Right atrium auricular region (tissue), 2 donors: ENCODE measurements around the gene SEMA7A. TPM values are rescaled to one million over a fixed set of nuclear protein-coding genes. Genes with fewer than 3 reads are reported as not detected.

Experiments used
- DNase-seq: peaks from one replicate; pipeline ENCODE4 v3.0.0-alpha.2; 2019; ENCODE audit warnings: low spot score
- H3K27ac ChIP-seq, 2 donors: fragments of 200-600 bp; sonication (generic); 1 replicate in 1 of 2; 2 replicates in 1 of 2; pipeline ENCODE4 v1.5.1; 2016 to 2019
- H3K27me3 ChIP-seq, 2 donors: fragments of 200-600 bp; sonication (generic); one replicate each; pipeline versions ENCODE4 v1.5.1 to v1.6.0; 2017 to 2019
- H3K36me3 ChIP-seq: fragments of 200-600 bp; sonication (generic); one replicate; pipeline ENCODE4 v1.5.1; 2016
- H3K4me1 ChIP-seq, 2 donors: fragments of 200-600 bp; sonication (generic); one replicate each; pipeline versions ENCODE4 v1.5.1 to v1.6.0; 2017 to 2019
- H3K4me3 ChIP-seq, 2 donors: fragments of 200-600 bp; sonication (generic); 1 replicate in 1 of 2; 2 replicates in 1 of 2; pipeline ENCODE4 v1.5.1; 2017 to 2019; ENCODE audit warnings: mild to moderate bottlenecking in 1 of 2, moderate library complexity in 1 of 2
- H3K9me3 ChIP-seq, 2 donors: fragments of 200-600 bp; sonication (generic); one replicate each; pipeline ENCODE4 v1.5.1; 2019
- total RNA-seq, 2 donors: library from RNA; depleted of rRNA; stranded (reverse); fragments of >200 nt; gene quantifications; one replicate each; pipeline ENCODE4 v1.1.0, GENCODE V29; 2016
- TF ChIP-seq, protein P1 (sequence below), 2 donors: fragments of 200-600 bp; sonication (generic); IDR thresholded peaks; one replicate each; pipeline ENCODE4 v1.5.1; 2019; ENCODE audit warnings: antibody characterized with exemption in 2 of 2

The SEMA7A gene
- total RNA-seq, 2 donors from 2014 or later, result 1.0 to 2.9 TPM

DNA sequence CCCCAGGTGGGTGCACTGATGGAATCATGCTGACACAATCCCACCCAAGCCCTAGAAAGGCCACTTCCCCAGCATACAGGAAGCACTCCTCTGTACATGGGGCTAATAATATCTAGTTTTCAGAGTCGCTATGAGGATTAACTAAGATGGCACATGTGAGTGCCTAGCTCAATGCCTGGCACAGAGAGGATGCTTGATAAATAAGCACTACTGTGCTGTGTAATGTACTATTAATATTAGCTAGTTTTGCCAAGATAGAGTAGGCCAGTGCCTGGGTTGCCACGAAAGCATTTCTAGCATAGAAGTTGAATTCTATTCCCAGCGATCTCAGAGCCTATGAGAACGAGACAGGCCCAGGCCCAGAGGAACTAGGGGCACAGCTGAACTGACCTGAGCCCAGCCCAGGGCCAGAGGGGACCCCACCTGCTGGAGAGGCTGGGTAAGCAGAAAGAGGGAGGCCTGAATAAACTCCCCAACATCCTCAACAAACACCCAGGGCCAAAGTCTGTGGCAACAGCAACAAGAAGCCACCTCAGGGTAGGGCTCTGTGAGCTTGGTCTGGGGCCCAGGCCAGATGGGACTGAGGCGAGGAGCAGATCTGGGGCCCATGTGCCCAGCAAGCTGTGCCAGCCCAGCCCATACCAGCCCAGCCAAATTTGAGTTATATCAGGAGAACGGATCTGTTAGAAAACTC lies 7.6 kb upstream of the SEMA7A start:
- Histone ChIP-seq H3K36me3 (peaks cover 9% of the 10 kb centered on the region), H3K27me3 (no peaks in the 10 kb centered on the region), H3K4me1 (no peaks in the 10 kb centered on the region), H3K4me3 (no peak overlapping the region), H3K9me3 (no peaks in the 10 kb centered on the region), H3K27ac (no peak overlapping the region)
- TF ChIP-seq, protein P1, sequence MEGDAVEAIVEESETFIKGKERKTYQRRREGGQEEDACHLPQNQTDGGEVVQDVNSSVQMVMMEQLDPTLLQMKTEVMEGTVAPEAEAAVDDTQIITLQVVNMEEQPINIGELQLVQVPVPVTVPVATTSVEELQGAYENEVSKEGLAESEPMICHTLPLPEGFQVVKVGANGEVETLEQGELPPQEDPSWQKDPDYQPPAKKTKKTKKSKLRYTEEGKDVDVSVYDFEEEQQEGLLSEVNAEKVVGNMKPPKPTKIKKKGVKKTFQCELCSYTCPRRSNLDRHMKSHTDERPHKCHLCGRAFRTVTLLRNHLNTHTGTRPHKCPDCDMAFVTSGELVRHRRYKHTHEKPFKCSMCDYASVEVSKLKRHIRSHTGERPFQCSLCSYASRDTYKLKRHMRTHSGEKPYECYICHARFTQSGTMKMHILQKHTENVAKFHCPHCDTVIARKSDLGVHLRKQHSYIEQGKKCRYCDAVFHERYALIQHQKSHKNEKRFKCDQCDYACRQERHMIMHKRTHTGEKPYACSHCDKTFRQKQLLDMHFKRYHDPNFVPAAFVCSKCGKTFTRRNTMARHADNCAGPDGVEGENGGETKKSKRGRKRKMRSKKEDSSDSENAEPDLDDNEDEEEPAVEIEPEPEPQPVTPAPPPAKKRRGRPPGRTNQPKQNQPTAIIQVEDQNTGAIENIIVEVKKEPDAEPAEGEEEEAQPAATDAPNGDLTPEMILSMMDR (IDR thresholded peaks at IDR 0.05), result no peak
- no peak for DNase-seq

DNA sequence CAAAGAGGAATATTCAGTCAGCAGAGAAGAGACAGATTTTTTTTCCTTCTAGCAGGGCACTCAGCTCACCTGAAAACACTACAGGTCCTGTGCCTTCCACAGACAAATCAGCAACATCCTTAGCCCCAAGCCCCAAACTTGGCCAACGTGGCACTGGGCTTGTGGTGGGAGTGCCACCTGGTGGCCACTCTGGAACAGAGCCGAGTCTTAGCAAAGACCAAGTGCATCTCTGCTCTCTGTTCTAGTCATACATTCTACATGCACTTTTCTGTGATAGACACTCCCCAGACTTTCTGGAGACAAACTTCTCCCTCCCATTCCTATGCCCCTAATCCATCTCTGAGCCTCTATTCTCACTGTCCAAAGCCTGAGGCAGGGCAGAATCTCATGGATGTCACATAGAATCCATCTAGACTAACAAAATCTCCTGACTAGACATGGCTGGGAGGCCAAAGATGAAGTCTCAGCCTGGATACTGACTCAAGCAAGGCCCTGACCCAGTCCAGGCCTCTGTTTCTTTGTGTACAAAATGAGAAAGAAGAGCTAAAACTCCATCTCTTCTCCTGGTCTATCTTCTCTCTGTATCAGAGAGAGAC lies 5.1 kb upstream of the SEMA7A start:
- Histone ChIP-seq H3K9me3 (no peaks in the 10 kb centered on the region), H3K27me3 (no peaks in the 10 kb centered on the region), H3K4me3 (no peak overlapping the region), H3K27ac (no peak overlapping the region), H3K36me3 (no peaks in the 10 kb centered on the region), H3K4me1 (peaks cover 0 to 7% of the 10 kb centered on the region in 2 donors)
- DNase-seq, result peak; percentile 84
- TF ChIP-seq, protein P1 (IDR thresholded peaks at IDR 0.05), result peak; percentile 81 to 92

DNA sequence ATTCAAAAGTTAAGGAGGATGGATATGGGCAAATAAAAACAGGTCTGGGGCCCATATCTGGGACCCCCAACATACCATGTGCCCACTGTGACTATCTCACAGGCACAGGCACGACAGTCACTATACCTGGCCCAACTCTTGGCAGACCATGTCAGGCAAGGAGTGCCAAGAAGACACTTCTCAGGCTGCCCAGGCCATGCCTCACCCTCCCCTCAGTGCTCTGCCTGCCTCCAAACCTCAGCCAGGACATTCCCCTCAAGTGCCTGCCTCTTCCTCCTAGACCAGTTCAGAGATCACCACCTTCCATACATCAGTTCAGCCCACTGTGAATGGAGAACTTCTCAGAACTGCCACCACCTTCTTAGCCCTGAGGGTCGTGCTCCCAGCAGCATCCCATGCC lies 4.4 kb upstream of the SEMA7A start:
- Histone ChIP-seq H3K36me3 (no peaks in the 10 kb centered on the region), H3K4me1 (peaks cover 0 to 9% of the 10 kb centered on the region in 2 donors), H3K4me3 (no peak overlapping the region), H3K9me3 (no peaks in the 10 kb centered on the region), H3K27ac (no peak overlapping the region), H3K27me3 (no peaks in the 10 kb centered on the region)
- TF ChIP-seq, protein P1 (IDR thresholded peaks at IDR 0.05), result no peak
- no peak for DNase-seq

DNA sequence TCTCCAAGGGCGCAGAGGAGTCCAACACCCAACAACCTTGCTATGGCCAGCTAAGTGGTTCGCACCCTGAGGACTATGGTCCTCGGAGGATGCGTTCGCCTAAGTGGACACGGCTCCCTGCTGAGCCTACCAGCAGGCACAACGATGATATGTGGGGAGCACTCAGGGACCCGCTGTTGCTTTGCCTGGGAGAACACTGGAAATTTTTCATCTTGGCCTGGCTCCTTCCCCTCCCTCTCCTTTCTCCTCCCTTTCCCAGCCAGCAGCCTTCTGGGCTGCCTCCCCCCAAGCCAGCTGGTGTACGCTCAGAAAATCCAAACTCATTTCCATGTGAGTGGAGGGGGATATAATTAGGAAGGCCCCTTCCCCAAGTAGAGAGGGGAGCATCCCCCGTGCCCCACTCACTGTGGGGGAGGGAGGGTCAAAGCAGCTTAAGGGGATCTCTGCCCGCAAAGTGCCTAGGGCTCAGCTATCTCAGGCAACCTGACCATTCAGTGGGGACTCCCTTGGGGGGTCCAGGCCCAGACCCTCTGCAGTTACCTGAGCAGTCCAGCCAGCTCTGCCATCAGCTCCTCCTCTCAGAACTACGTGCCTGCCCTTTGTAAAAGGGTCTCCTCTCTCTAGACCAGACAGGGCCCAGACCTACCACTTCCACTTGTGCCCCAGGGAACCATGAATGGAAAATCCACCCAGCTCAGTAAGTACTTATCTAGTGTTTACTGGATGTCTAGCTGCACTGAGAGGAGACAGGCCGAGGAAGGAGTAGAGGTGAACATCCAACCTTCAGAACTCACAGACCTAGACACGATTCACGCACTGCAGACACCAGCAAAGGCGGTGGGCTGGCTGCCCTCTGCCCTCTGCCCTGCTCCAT lies 742 bp upstream of the SEMA7A start:
- no peaks in the 10 kb centered on the region for H3K27me3 ChIP-seq
- DNase-seq, result no peak
- no peaks in the 10 kb centered on the region for H3K36me3 ChIP-seq
- H3K9me3 ChIP-seq, result no peaks in the 10 kb centered on the region
- peak overlapping the region; percentile 58 to 71 for H3K27ac ChIP-seq
- TF ChIP-seq, protein P1 (IDR thresholded peaks at IDR 0.05), result no peak
- peaks cover 0 to 19% of the 10 kb centered on the region in 2 donors for H3K4me1 ChIP-seq
- H3K4me3 ChIP-seq, result peak overlapping the region; percentile 57 to 69

DNA sequence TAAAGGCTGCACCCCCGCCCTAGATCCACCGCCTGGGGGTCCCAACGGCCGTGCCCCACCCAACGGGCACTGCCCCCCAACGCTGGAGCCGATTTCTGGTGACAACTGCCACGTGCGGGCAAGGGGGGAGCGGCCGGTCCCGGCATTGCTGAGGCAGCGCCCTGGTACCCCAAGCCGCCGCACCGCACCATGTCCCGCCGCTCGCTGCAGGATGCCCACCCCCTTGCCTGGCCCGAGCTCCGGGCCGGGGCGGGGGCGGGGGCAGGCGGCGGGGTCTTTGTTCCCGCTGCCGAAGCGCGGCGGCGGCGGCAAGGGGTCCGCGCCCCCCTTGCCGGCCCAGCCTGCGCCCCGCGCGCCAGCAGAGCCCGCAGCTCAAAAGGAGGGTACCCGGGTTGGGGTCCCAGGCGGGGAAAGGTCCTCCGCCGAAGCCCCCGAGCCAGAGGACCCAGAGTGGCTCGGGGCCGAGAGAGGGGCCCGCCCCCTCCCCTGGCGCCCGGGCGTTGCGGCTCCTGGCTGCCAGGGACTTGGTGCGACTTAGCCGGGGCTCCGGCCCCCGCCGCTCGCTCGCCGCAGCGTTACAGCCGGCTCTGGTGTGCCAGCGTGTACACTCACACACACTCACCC lies 678 bp downstream of the SEMA7A start:
- no peaks in the 10 kb centered on the region for H3K9me3 ChIP-seq
- TF ChIP-seq, protein P1 (IDR thresholded peaks at IDR 0.05), result no peak
- H3K4me3 ChIP-seq, result peak overlapping the region; percentile 57 to 69
- H3K36me3 ChIP-seq, result no peaks in the 10 kb centered on the region
- H3K27ac ChIP-seq, result peak overlapping the region in 1 of 2 donors; percentile 71
- H3K4me1 ChIP-seq, result peaks cover 0 to 19% of the 10 kb centered on the region in 2 donors
- DNase-seq, result no peak
- H3K27me3 ChIP-seq, result no peaks in the 10 kb centered on the region
